Keratinocyte (primary cell): ENCODE data around the gene TBX6.

ENCODE experiments used
- EZH2 ChIP-seq: IDR thresholded peaks from one replicate; pipeline ENCODE4 v1.6.1; 2012; ENCODE audit warnings: inconsistent platforms, mild to moderate bottlenecking, low read length, moderate library complexity
- TF ChIP-seq, protein P1 (sequence below), 3 experiments: IDR thresholded peaks in 1 of 3; conservative IDR thresholded peaks in 1 of 3; optimal IDR thresholded peaks in 1 of 3; 2 replicates in 2 of 3; 3 replicates in 1 of 3; pipeline versions ENCODE3 to v1.5.1; 2011; ENCODE audit warnings: low read length in 3 of 3, mild to moderate bottlenecking in 3 of 3, moderate library complexity in 2 of 3, control low read depth in 1 of 3, inconsistent platforms in 1 of 3; ENCODE audit not compliant: insufficient read depth in 2 of 3; ENCODE audit errors: extremely low read depth in 1 of 3

DNA sequence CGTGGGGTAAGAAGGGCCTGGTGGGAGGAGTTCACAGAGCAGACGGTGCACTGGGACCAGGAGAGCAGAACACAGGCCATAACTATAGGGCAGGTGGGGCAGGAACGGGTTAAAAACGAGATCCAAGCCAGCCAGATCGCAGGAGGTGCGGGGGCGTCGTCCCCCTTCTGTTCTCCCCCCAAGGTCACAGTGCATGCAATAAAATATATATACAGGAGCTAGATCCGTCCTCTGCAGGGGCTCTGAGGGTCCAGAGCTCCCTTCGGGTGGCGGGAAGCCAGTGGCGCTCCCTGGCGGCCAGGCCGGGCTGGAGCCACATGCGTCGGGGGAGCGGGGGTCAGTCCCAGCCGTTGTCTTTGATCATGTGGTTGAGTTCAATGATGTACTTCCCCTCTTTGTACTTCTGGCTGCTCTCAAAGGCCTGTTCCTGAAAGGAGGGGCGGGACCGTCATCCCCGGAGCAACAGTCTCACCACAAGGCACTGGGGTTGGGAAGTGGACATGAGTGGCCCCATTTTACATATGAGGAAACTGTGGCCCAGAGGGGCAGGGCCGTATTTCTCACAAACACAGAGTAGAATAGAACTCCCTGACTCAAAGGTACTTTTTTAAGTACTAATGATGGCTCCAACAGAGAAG lies 768 bp upstream of the TBX6 start:
- TF ChIP-seq, protein P1, sequence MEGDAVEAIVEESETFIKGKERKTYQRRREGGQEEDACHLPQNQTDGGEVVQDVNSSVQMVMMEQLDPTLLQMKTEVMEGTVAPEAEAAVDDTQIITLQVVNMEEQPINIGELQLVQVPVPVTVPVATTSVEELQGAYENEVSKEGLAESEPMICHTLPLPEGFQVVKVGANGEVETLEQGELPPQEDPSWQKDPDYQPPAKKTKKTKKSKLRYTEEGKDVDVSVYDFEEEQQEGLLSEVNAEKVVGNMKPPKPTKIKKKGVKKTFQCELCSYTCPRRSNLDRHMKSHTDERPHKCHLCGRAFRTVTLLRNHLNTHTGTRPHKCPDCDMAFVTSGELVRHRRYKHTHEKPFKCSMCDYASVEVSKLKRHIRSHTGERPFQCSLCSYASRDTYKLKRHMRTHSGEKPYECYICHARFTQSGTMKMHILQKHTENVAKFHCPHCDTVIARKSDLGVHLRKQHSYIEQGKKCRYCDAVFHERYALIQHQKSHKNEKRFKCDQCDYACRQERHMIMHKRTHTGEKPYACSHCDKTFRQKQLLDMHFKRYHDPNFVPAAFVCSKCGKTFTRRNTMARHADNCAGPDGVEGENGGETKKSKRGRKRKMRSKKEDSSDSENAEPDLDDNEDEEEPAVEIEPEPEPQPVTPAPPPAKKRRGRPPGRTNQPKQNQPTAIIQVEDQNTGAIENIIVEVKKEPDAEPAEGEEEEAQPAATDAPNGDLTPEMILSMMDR (optimal IDR thresholded peaks at IDR 0.05 in 1 of 3, IDR thresholded peaks at IDR 0.05 in 1 of 3, conservative IDR thresholded peaks at IDR 0.05 in 1 of 3; ENCODE audit: extremely low read depth in 1 of 3, insufficient read depth in 2 of 3, low read length in 3 of 3), result peak; percentile 37 to 61 (median 59)
- no peak for TF ChIP-seq EZH2
